Right lobe of liver (tissue), 4 donors: ENCODE data around the gene NCAM2.

Experiments
- POLR2A ChIP-seq: fragments of 450-650 bp; IDR thresholded peaks from one replicate; pipeline ENCODE4 v1.6.1; 2017; ENCODE audit warnings: antibody characterized with exemption, mild to moderate bottlenecking
- TF ChIP-seq, protein P1 (sequence below), 4 donors: fragments of 200-600 bp in 3 of 4; fragments of 450-650 bp in 1 of 4; IDR thresholded peaks; one replicate each; pipeline versions ENCODE4 v1.5.1 to v1.8.0; 2016 to 2022; ENCODE audit warnings: antibody characterized with exemption in 4 of 4, mild to moderate bottlenecking in 2 of 4
- donor health status: DM: no; HTN: no; CAD: no.
- donor health status: DM: no; HTN: no; CAD: no.
- donor health status: DM: no; HTN: yes; CAD: no.

DNA sequence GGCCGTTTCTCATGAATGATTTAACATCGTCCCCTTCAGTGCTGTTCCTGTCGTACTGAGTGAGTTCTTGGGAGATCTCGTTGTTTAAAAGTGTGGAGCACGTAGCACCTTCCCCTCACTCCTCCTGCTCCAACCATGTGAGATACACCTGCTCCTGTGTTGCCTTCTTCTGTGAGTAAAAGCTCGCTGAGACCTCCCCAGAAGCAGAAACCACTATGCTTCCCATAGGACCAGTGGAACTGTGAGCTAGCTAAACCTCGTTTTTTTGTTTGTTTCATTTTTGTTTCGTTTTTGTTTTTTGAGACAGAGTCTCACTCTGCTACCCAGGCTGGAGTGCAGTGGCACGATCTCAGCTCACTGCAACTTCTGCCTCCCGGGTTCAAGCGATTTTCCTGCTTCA is 198.6 kb downstream of the NCAM2 start:
- TF ChIP-seq POLR2A, result no peak
- TF ChIP-seq, protein P1, sequence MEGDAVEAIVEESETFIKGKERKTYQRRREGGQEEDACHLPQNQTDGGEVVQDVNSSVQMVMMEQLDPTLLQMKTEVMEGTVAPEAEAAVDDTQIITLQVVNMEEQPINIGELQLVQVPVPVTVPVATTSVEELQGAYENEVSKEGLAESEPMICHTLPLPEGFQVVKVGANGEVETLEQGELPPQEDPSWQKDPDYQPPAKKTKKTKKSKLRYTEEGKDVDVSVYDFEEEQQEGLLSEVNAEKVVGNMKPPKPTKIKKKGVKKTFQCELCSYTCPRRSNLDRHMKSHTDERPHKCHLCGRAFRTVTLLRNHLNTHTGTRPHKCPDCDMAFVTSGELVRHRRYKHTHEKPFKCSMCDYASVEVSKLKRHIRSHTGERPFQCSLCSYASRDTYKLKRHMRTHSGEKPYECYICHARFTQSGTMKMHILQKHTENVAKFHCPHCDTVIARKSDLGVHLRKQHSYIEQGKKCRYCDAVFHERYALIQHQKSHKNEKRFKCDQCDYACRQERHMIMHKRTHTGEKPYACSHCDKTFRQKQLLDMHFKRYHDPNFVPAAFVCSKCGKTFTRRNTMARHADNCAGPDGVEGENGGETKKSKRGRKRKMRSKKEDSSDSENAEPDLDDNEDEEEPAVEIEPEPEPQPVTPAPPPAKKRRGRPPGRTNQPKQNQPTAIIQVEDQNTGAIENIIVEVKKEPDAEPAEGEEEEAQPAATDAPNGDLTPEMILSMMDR (IDR thresholded peaks at IDR 0.05), result no peak
